SK-N-SH (cell line): ENCODE data around the gene MAD2L1.

Experiments used
- RAD21 ChIP-seq: IDR thresholded peaks from 2 replicates; pipeline ENCODE4 v1.6.1; 2012; ENCODE audit warnings: mild to moderate bottlenecking, low read length
- SIN3A ChIP-seq: IDR thresholded peaks from 2 replicates; pipeline ENCODE4 v1.6.1; 2012; ENCODE audit warnings: low read depth, mild to moderate bottlenecking, low read length, moderate library complexity, borderline replicate concordance
- TF ChIP-seq, protein P1 (sequence below): fragments of 200-600 bp; sonication (generic); IDR thresholded peaks from 2 replicates; pipeline ENCODE4 v1.6.1; 2017; ENCODE audit warnings: antibody characterized with exemption, mild to moderate bottlenecking, moderate library complexity

DNA sequence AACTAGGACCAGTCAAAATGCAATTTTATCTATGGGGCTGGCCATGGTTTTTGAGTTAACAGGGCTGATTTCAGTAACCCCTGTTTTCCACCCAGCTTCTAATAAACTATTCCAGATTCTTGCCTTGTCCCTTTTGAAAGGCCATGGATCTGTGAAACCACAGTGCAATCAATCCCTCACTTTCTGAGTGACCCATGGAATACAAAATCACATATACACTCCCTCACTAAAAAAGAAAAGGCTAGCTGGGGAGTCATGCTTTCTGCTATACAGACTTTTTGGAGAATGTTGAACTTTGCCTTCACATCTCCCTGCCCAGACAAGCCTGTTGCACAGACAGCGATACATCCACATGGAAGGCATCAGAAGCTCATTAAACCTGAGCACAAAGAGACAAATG lies 47.9 kb downstream of the MAD2L1 start:
- TF ChIP-seq RAD21 (no peak), SIN3A (no peak)
- TF ChIP-seq, protein P1, sequence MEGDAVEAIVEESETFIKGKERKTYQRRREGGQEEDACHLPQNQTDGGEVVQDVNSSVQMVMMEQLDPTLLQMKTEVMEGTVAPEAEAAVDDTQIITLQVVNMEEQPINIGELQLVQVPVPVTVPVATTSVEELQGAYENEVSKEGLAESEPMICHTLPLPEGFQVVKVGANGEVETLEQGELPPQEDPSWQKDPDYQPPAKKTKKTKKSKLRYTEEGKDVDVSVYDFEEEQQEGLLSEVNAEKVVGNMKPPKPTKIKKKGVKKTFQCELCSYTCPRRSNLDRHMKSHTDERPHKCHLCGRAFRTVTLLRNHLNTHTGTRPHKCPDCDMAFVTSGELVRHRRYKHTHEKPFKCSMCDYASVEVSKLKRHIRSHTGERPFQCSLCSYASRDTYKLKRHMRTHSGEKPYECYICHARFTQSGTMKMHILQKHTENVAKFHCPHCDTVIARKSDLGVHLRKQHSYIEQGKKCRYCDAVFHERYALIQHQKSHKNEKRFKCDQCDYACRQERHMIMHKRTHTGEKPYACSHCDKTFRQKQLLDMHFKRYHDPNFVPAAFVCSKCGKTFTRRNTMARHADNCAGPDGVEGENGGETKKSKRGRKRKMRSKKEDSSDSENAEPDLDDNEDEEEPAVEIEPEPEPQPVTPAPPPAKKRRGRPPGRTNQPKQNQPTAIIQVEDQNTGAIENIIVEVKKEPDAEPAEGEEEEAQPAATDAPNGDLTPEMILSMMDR: no peak
